OCI-LY1 (cell line): ENCODE results near the gene TXNDC2.

Experiments used
- H2AFZ ChIP-seq: fragments of 200-600 bp; sonication (generic), shearing (Covaris generic); 2 replicates; pipeline ENCODE4 v1.6.0; 2014; ENCODE audit warnings: antibody characterized with exemption, mild to moderate bottlenecking, low read length
- H3F3A ChIP-seq: fragments of 200-600 bp; sonication (generic), shearing (Covaris generic); 2 replicates; pipeline ENCODE4 v1.6.0; 2014; ENCODE audit warnings: mild to moderate bottlenecking, antibody characterized with exemption, low read length, moderate library complexity; ENCODE audit not compliant: insufficient read depth
- H3K27ac ChIP-seq: fragments of 200-600 bp; sonication (generic); 2 replicates; pipeline ENCODE4 v1.5.1; 2014; ENCODE audit warnings: low read length, mixed run types, mild to moderate bottlenecking, low read depth; ENCODE audit not compliant: poor library complexity, severe bottlenecking
- H3K27me3 ChIP-seq: fragments of 200-600 bp; sonication (generic); 2 replicates; pipeline ENCODE4 v1.6.0; 2014; ENCODE audit warnings: antibody characterized with exemption, mild to moderate bottlenecking, low read length, moderate library complexity; ENCODE audit not compliant: insufficient read depth
- H3K36me3 ChIP-seq: fragments of 200-600 bp; sonication (generic); 2 replicates; pipeline ENCODE4 v1.6.1; 2014; ENCODE audit warnings: mild to moderate bottlenecking, antibody characterized with exemption, low read length, moderate library complexity, mixed read lengths; ENCODE audit not compliant: insufficient read depth
- H3K4me1 ChIP-seq: fragments of 200-600 bp; sonication (generic); 2 replicates; pipeline ENCODE4 v1.5.1; 2014; ENCODE audit warnings: mild to moderate bottlenecking, low read length, moderate library complexity; ENCODE audit not compliant: insufficient read depth, severe bottlenecking
- H3K4me2 ChIP-seq: fragments of 200-600 bp; sonication (generic), shearing (Covaris generic); 2 replicates; pipeline ENCODE4 v1.6.1; 2014; ENCODE audit warnings: low read length
- H3K4me3 ChIP-seq: fragments of 200-600 bp; sonication (generic); 2 replicates; pipeline ENCODE4 v1.5.1; 2014; ENCODE audit warnings: low read length, low read depth, mild to moderate bottlenecking, mixed read lengths; ENCODE audit not compliant: poor library complexity, severe bottlenecking
- H3K79me2 ChIP-seq: fragments of 200-600 bp; shearing (Covaris generic); 2 replicates; pipeline ENCODE4 v1.6.1; 2016; ENCODE audit warnings: mixed run types, low read length, mixed read lengths; ENCODE audit not compliant: insufficient read depth
- H3K9ac ChIP-seq: fragments of 200-600 bp; sonication (generic), shearing (Covaris generic); 2 replicates; pipeline ENCODE4 v1.6.1; 2014; ENCODE audit warnings: mild to moderate bottlenecking, low read length, mixed read lengths
- H3K9me2 ChIP-seq: fragments of 200-600 bp; sonication (generic), shearing (Covaris generic); 2 replicates; pipeline ENCODE4 v1.6.1; 2014; ENCODE audit warnings: low read depth, mild to moderate bottlenecking, low read length, mixed read lengths
- H3K9me3 ChIP-seq: fragments of 200-600 bp; shearing (Covaris generic); 2 replicates; pipeline ENCODE4 v1.6.1; 2014; ENCODE audit warnings: low read length, mixed read lengths
- H4K20me1 ChIP-seq: fragments of 200-600 bp; sonication (generic), shearing (Covaris generic); 2 replicates; pipeline ENCODE4 v1.6.0; 2016; ENCODE audit warnings: mild to moderate bottlenecking, low read length; ENCODE audit not compliant: insufficient read depth
- EZH2 ChIP-seq: fragments of 200-600 bp; sonication (generic), shearing (Covaris generic); IDR thresholded peaks from 2 replicates; pipeline ENCODE4 v1.8.0; 2017; ENCODE audit warnings: borderline replicate concordance, mixed run types, mild to moderate bottlenecking, antibody characterized with exemption, low read length, moderate library complexity, mixed read lengths
- TF ChIP-seq, protein P1 (sequence below): fragments of 200-600 bp; sonication (generic), shearing (Covaris generic); IDR thresholded peaks from 2 replicates; pipeline ENCODE4 v1.5.1; 2017; ENCODE audit warnings: mild to moderate bottlenecking, antibody characterized with exemption, low read length, moderate library complexity, mixed read lengths

TXNDC2 gene

GRCh38 chr18:9862686-9863085 is 23.1 kb upstream of the TXNDC2 start:
- no peaks in the 10 kb centered on the region for H3K9me3 ChIP-seq
- no peaks in the 10 kb centered on the region for H4K20me1 ChIP-seq
- H3K27ac ChIP-seq, result no peak overlapping the region
- H3K79me2 ChIP-seq, result no peaks in the 10 kb centered on the region
- H3K9me2 ChIP-seq, result no peaks in the 10 kb centered on the region
- no peak overlapping the region for H2AFZ ChIP-seq
- TF ChIP-seq, protein P1, sequence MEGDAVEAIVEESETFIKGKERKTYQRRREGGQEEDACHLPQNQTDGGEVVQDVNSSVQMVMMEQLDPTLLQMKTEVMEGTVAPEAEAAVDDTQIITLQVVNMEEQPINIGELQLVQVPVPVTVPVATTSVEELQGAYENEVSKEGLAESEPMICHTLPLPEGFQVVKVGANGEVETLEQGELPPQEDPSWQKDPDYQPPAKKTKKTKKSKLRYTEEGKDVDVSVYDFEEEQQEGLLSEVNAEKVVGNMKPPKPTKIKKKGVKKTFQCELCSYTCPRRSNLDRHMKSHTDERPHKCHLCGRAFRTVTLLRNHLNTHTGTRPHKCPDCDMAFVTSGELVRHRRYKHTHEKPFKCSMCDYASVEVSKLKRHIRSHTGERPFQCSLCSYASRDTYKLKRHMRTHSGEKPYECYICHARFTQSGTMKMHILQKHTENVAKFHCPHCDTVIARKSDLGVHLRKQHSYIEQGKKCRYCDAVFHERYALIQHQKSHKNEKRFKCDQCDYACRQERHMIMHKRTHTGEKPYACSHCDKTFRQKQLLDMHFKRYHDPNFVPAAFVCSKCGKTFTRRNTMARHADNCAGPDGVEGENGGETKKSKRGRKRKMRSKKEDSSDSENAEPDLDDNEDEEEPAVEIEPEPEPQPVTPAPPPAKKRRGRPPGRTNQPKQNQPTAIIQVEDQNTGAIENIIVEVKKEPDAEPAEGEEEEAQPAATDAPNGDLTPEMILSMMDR, result no peak
- TF ChIP-seq EZH2, result no peak
- peaks cover 5% of the 10 kb centered on the region; the same call in 1 of the 2 replicates for H3K27me3 ChIP-seq
- H3F3A ChIP-seq, result no peaks in the 10 kb centered on the region
- no peak overlapping the region for H3K9ac ChIP-seq
- no peaks in the 10 kb centered on the region for H3K4me1 ChIP-seq
- H3K4me2 ChIP-seq, result no peak overlapping the region
- H3K36me3 ChIP-seq, result no peaks in the 10 kb centered on the region
- no peak overlapping the region for H3K4me3 ChIP-seq

DNA sequence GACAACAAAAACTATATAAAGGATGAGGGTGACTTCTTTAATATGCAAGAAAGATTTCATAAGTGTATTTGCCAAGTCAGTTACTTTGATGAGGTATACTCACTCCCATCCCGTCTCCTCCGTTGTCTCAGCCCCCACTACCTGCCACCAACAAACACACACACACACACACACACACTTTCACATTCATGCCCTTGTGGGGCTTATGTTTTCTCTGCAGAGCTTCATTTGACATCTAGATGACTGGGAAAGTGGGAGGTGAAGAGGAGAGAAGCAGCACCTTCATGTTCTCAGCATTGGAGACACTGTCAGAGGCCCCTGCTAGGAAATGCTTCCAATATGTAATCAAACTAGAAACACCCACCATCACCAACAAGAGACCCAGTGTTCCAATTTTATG is 22.5 kb upstream of the TXNDC2 start:
- H3K4me3 ChIP-seq, result no peak overlapping the region
- H3K27me3 ChIP-seq, result peaks cover 5% of the 10 kb centered on the region; the same call in 1 of the 2 replicates
- H3K4me1 ChIP-seq, result no peaks in the 10 kb centered on the region
- no peak overlapping the region for H3K9ac ChIP-seq
- H3K36me3 ChIP-seq, result no peaks in the 10 kb centered on the region
- H3K9me2 ChIP-seq, result no peaks in the 10 kb centered on the region
- no peak overlapping the region for H2AFZ ChIP-seq
- H3K27ac ChIP-seq, result no peak overlapping the region
- H4K20me1 ChIP-seq, result no peaks in the 10 kb centered on the region
- TF ChIP-seq, protein P1, result no peak
- no peak for TF ChIP-seq EZH2
- no peaks in the 10 kb centered on the region for H3F3A ChIP-seq
- no peaks in the 10 kb centered on the region for H3K9me3 ChIP-seq
- H3K4me2 ChIP-seq, result no peak overlapping the region
- H3K79me2 ChIP-seq, result no peaks in the 10 kb centered on the region

DNA sequence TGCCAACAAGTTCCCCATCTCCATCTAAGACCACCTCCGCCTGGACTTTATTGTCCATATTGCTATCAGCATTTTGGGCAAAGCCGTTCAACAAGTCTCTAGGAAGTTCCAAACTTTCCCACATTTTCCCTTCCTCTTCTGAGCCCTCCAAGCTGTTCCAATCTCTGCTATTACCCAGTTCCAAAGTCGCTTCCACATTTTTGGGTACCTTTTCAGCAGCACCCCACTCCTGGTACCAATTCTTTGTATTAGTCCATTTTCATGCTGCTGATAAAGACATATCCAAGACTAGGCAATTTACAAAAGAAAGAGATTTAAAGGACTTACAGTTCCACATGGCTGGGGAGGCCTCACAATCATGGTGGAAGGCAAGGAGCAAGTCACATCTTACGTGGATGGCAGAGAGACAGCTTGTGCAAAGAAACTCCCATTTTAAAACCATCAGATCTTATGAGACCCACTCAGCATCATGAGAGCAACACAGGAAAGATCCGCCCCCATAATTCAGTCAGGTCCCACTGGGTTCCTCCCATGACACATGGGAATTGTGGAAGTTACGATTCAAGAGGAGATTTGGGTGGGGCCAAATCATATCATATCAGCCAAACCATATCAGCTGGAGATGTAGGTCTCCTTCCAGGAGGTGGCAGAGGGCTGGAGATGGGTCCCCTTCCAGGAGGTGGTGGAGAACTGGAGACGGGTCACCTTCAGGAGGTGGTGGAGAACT is 19.8 kb upstream of the TXNDC2 start:
- H3K9me2 ChIP-seq, result no peaks in the 10 kb centered on the region
- TF ChIP-seq EZH2, result no peak
- TF ChIP-seq, protein P1, result no peak
- no peak overlapping the region for H3K4me2 ChIP-seq
- H3K4me3 ChIP-seq, result no peak overlapping the region
- H2AFZ ChIP-seq, result no peak overlapping the region
- no peaks in the 10 kb centered on the region for H3K9me3 ChIP-seq
- no peak overlapping the region for H3K27ac ChIP-seq
- H3K79me2 ChIP-seq, result no peaks in the 10 kb centered on the region
- no peaks in the 10 kb centered on the region for H4K20me1 ChIP-seq
- no peaks in the 10 kb centered on the region for H3K4me1 ChIP-seq
- H3K27me3 ChIP-seq, result peaks cover 5% of the 10 kb centered on the region; the same call in 1 of the 2 replicates
- H3F3A ChIP-seq, result no peaks in the 10 kb centered on the region
- no peaks in the 10 kb centered on the region for H3K36me3 ChIP-seq
- H3K9ac ChIP-seq, result no peak overlapping the region
